Measurements from ENCODE around the gene SUSD1. TPM values are rescaled to one million over a fixed set of nuclear protein-coding genes. Genes with fewer than 3 reads are reported as not detected.
A peak's percentile ranks its signal among the peaks of the same experiment; 100 is the strongest.

The SUSD1 gene
- total and polyA plus RNA-seq, 9 donors: 1.1 to 21.0 (median 3.4) TPM

- intact Hi-C loops (cut with DNase I): no loop called here
- Histone ChIP-seq H3K36me3 (no peaks in the 10 kb centered on the region), H3K27ac (no peak overlapping the region), H3K9me3 (no peaks in the 10 kb centered on the region), H3K4me3 (no peak overlapping the region), H3K4me1 (ENCODE audit: insufficient read depth) (no peaks in the 10 kb centered on the region), H3K27me3 (no peaks in the 10 kb centered on the region)
- 24 to 37% (median 34%) methylated on average over 4 of the region's 4 CpGs for WGBS, 3 donors
- TF ChIP-seq EP300 (IDR thresholded peaks at IDR 0.05) (no peak), POLR2A (IDR thresholded peaks at IDR 0.05) (no peak), CTCF (IDR thresholded peaks at IDR 0.05) (no peak)
- DNase-seq: peak in 4 of 5 donors; percentile 20 to 23 (median 21)
These were observed 162.8 kb downstream of the SUSD1 start for GRCh38 chr9:112012026-112012902.

DNA sequence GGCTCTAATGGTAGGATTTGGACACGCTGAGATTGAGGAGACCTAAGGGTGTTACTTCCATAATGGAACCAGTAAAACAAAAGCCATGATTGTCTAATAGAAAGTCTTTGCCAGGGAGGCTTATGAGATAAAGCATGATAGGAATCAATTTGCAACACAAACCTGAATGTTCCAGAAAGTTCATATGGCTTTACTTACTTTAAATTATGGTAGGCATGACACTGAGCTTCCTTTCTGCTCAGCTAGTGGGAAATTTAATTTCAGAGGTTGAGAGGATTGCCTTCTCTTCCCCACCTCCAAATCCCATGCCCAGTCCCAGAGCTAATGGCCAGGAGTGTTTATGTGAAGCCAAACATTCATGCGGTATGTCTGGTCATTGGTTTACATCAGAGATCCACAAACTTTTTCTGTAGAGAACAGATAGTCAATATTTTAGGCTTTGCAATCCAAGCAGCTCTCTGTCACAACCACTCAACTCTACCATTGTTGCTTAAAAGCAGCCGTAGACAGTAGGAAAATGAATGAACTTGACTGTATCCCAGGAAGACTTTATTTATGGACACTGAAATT, 164.0 kb downstream of the SUSD1 start:
- intact Hi-C loops (cut with DNase I): no loop called here
- Histone ChIP-seq H3K36me3 (no peaks in the 10 kb centered on the region), H3K27me3 (no peaks in the 10 kb centered on the region), H3K9me3 (no peaks in the 10 kb centered on the region), H3K4me1 (ENCODE audit: insufficient read depth) (no peaks in the 10 kb centered on the region), H3K4me3 (no peak overlapping the region), H3K27ac (no peak overlapping the region)
- WGBS, 3 donors: 89 to 97% (median 92%) methylated on average over 3 of the region's 3 CpGs
- DNase-seq: no peak
- TF ChIP-seq POLR2A (IDR thresholded peaks at IDR 0.05) (no peak), CTCF (IDR thresholded peaks at IDR 0.05) (no peak), EP300 (IDR thresholded peaks at IDR 0.05) (no peak)

GRCh38 chr9:112010537-112010936, 164.6 kb downstream of the SUSD1 start:
- Histone ChIP-seq H3K27me3 (no peaks in the 10 kb centered on the region), H3K4me1 (ENCODE audit: insufficient read depth) (no peaks in the 10 kb centered on the region), H3K27ac (no peak overlapping the region), H3K4me3 (no peak overlapping the region), H3K36me3 (no peaks in the 10 kb centered on the region), H3K9me3 (no peaks in the 10 kb centered on the region)
- no peak for DNase-seq
- intact Hi-C loops (cut with DNase I): no loop called here
- TF ChIP-seq POLR2A (IDR thresholded peaks at IDR 0.05): no peak
- no peak for TF ChIP-seq EP300 (IDR thresholded peaks at IDR 0.05)
- TF ChIP-seq CTCF (IDR thresholded peaks at IDR 0.05): no peak

- H3K36me3 ChIP-seq: no peaks in the 10 kb centered on the region
- no peaks in the 10 kb centered on the region for H3K27me3 ChIP-seq
- 90 to 94% (median 93%) methylated on average over 3 of the region's 3 CpGs for WGBS, 3 donors
- intact Hi-C loops (cut with DNase I): no loop called here
- H3K9me3 ChIP-seq: no peaks in the 10 kb centered on the region
- no peak overlapping the region for H3K4me3 ChIP-seq
- no peak for DNase-seq
- H3K27ac ChIP-seq: no peak overlapping the region
- TF ChIP-seq EP300 (IDR thresholded peaks at IDR 0.05) (no peak), CTCF (IDR thresholded peaks at IDR 0.05) (no peak), POLR2A (IDR thresholded peaks at IDR 0.05) (no peak)
- H3K4me1 ChIP-seq (ENCODE audit: insufficient read depth): no peaks in the 10 kb centered on the region
These were observed 165.4 kb downstream of the SUSD1 start for GRCh38 chr9:112009656-112010055.

Measured in ovary (tissue), 9 donors.